Sigmoid colon (tissue), 7 donors: Measurements from ENCODE around the gene IMMP2L. TPM values are rescaled to one million over a fixed set of nuclear protein-coding genes. Genes with fewer than 3 reads are reported as not detected.

Source experiments
- DNase-seq: peaks from one replicate; pipeline ENCODE4 v3.0.0-alpha.2; 2019
- H3K27ac ChIP-seq, 4 donors: fragments of 200-600 bp; sonication (generic); one replicate each; pipeline ENCODE4 v1.5.1; 2016 to 2019; ENCODE audit warnings: mild to moderate bottlenecking in 1 of 4
- H3K27me3 ChIP-seq, 3 donors: fragments of 200-600 bp; sonication (generic); one replicate each; pipeline ENCODE4 v1.5.1; 2019; ENCODE audit warnings: mild to moderate bottlenecking in 1 of 3
- H3K36me3 ChIP-seq, 4 donors: fragments of 200-600 bp; sonication (generic); one replicate each; pipeline ENCODE4 v1.5.1; 2016 to 2019
- H3K4me1 ChIP-seq, 4 donors: fragments of 200-600 bp; sonication (generic); one replicate each; pipeline ENCODE4 v1.5.1; 2017 to 2019
- H3K4me3 ChIP-seq, 4 donors: fragments of 200-600 bp; sonication (generic); one replicate each; pipeline ENCODE4 v1.5.1; 2017 to 2019; ENCODE audit warnings: mild to moderate bottlenecking in 2 of 4, moderate library complexity in 1 of 4
- H3K9me3 ChIP-seq, 4 donors: fragments of 200-600 bp in 3 of 4; sonication (generic) in 3 of 4; one replicate each; pipeline versions ENCODE4 v1.5.1 to v1.6.1; 2013 to 2019
- CTCF ChIP-seq, 4 experiments: fragments of 450-650 bp in 3 of 4; fragments of 200-600 bp in 1 of 4; IDR thresholded peaks; one replicate each; pipeline ENCODE4 v1.5.1; 2016 to 2019; ENCODE audit warnings: antibody characterized with exemption in 4 of 4, mild to moderate bottlenecking in 3 of 4, moderate library complexity in 2 of 4
- EP300 ChIP-seq, 4 donors: sonication (generic); formaldehyde crosslinking; IDR thresholded peaks; one replicate each; pipeline ENCODE4 v1.6.1; 2017; ENCODE audit warnings: antibody characterized with exemption in 4 of 4
- POLR2A ChIP-seq, 2 donors: fragments of 450-650 bp; IDR thresholded peaks; one replicate each; pipeline ENCODE4 v1.6.1; 2016; ENCODE audit warnings: antibody characterized with exemption in 2 of 2, mild to moderate bottlenecking in 2 of 2, moderate library complexity in 2 of 2
- POLR2AphosphoS5 ChIP-seq, 4 donors: sonication (generic); formaldehyde crosslinking; IDR thresholded peaks; one replicate each; pipeline ENCODE4 v1.6.1; 2017; ENCODE audit warnings: antibody characterized with exemption in 4 of 4
- WGBS, 2 donors: extraction: QIAGEN DNeasy Blood & Tissue Kit; methylation state at CpG; one replicate each; pipeline ENCODE4 v1.1.7; 2013; 5-methylcytosine and 5-hydroxymethylcytosine counted together
- intact Hi-C: fragments of 100-400 bp; cut with DNase I; formaldehyde crosslinking; loops from one replicate; pipeline ENCODE4 v1.15.1; 2023
- polyA plus RNA-seq, 3 donors: library from polyadenylated mRNA; stranded (reverse); fragments of 200-250 nt; gene quantifications; one replicate each; pipeline ENCODE4 v1.2.3, GENCODE V29; 2013
- total RNA-seq, 4 donors: library from RNA; depleted of rRNA; stranded (reverse); fragments of >200 nt; gene quantifications; one replicate each; pipeline ENCODE4 v1.1.0, GENCODE V29; 2016
- donor health status: healthy with polysubstance abuse.
- donor health status: Bipolar disorder and iron deficiency.
- donor health status: healthy.

IMMP2L gene
- total and polyA plus RNA-seq, 7 donors, result 2.5 to 57.9 (median 18.5) TPM

DNA sequence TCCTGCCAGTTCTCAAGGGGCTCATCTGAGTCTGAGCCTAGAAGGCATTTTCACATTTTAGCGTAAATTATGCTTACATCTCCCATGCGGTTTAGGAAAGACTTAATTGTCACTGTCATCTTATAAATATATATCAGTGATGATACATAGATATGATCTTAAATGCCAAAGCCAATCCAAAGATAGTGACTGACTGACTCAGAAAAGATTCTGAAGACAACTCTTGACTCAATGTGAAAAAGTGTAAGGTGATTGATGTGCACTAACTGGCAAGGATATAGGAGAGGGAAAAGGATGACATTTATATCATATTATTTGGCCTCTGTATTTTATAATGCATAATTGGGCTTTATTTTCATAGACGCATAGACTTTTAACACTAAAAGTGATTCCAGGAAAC, 556.3 kb downstream of the IMMP2L start:
- TF ChIP-seq CTCF (IDR thresholded peaks at IDR 0.05), result no peak
- TF ChIP-seq EP300 (IDR thresholded peaks at IDR 0.05), result no peak
- TF ChIP-seq POLR2A (IDR thresholded peaks at IDR 0.05), result no peak
- TF ChIP-seq POLR2AphosphoS5 (IDR thresholded peaks at IDR 0.05), result no peak
- intact Hi-C loops, result no loop called here
- 60 to 63% methylated on average over 3 of the region's 3 CpGs for WGBS, 2 donors
- Histone ChIP-seq H3K27ac (no peak overlapping the region), H3K9me3 (no peaks in the 10 kb centered on the region), H3K4me1 (no peaks in the 10 kb centered on the region), H3K36me3 (no peaks in the 10 kb centered on the region), H3K27me3 (no peaks in the 10 kb centered on the region), H3K4me3 (no peak overlapping the region)
- DNase-seq, result no peak

- H3K4me3 ChIP-seq, result no peak overlapping the region
- H3K27me3 ChIP-seq, result no peaks in the 10 kb centered on the region
- intact Hi-C loops, result no loop called here
- TF ChIP-seq POLR2A (IDR thresholded peaks at IDR 0.05) (no peak), CTCF (IDR thresholded peaks at IDR 0.05) (no peak), EP300 (IDR thresholded peaks at IDR 0.05) (no peak), POLR2AphosphoS5 (IDR thresholded peaks at IDR 0.05) (no peak)
- H3K9me3 ChIP-seq, result no peaks in the 10 kb centered on the region
- H3K27ac ChIP-seq, result no peak overlapping the region
- no peaks in the 10 kb centered on the region for H3K4me1 ChIP-seq
- no peaks in the 10 kb centered on the region for H3K36me3 ChIP-seq
- 44 to 63% methylated on average over 1 of the region's 1 CpG for WGBS, 2 donors
- no peak for DNase-seq
Measured at GRCh38 chr7:111005445-111005844, 556.8 kb downstream of the IMMP2L start.

DNA sequence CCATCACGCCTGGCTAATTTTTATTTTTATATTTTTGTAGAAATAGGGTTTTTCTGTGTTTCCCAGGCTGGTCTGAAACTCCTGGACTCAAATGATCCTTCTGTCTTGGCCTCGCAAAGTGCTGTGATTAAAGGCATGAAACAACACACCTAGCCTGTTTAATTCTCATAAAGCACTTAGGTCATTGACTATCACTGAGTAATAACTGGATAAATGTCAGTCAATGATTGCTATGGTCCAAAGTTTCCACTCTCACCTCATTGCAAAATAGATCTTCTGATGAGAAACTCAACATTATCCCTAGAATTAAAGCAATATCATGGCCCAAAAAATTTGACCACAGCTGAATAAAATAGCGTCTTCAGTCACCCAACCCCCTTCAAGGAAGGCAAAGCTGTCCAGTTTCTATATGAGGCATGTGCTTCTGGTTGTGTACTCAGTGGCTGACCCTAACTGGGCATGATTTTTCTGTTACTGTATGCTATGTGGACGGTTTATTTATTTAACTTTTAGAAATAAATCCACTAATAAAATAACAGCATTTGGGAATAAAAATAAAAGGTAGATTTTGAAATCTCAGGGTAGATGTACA, 557.9 kb downstream of the IMMP2L start:
- Histone ChIP-seq H3K4me3 (no peak overlapping the region), H3K36me3 (no peaks in the 10 kb centered on the region), H3K4me1 (no peaks in the 10 kb centered on the region), H3K27ac (no peak overlapping the region), H3K9me3 (no peaks in the 10 kb centered on the region), H3K27me3 (no peaks in the 10 kb centered on the region)
- TF ChIP-seq EP300 (IDR thresholded peaks at IDR 0.05) (no peak), POLR2A (IDR thresholded peaks at IDR 0.05) (no peak), CTCF (IDR thresholded peaks at IDR 0.05) (no peak), POLR2AphosphoS5 (IDR thresholded peaks at IDR 0.05) (no peak)
- DNase-seq, result no peak
- 62 to 87% methylated on average over 4 of the region's 4 CpGs for WGBS, 2 donors
- intact Hi-C loops, result no loop called here

- no peaks in the 10 kb centered on the region for H3K27me3 ChIP-seq
- H3K4me3 ChIP-seq, result no peak overlapping the region
- intact Hi-C loops, result no loop called here
- no peak for TF ChIP-seq POLR2A (IDR thresholded peaks at IDR 0.05)
- H3K36me3 ChIP-seq, result no peaks in the 10 kb centered on the region
- H3K27ac ChIP-seq, result no peak overlapping the region
- H3K4me1 ChIP-seq, result no peaks in the 10 kb centered on the region
- no peak for DNase-seq
- no peaks in the 10 kb centered on the region for H3K9me3 ChIP-seq
Measured at GRCh38 chr7:111003883-111004282, 558.4 kb downstream of the IMMP2L start.

DNA sequence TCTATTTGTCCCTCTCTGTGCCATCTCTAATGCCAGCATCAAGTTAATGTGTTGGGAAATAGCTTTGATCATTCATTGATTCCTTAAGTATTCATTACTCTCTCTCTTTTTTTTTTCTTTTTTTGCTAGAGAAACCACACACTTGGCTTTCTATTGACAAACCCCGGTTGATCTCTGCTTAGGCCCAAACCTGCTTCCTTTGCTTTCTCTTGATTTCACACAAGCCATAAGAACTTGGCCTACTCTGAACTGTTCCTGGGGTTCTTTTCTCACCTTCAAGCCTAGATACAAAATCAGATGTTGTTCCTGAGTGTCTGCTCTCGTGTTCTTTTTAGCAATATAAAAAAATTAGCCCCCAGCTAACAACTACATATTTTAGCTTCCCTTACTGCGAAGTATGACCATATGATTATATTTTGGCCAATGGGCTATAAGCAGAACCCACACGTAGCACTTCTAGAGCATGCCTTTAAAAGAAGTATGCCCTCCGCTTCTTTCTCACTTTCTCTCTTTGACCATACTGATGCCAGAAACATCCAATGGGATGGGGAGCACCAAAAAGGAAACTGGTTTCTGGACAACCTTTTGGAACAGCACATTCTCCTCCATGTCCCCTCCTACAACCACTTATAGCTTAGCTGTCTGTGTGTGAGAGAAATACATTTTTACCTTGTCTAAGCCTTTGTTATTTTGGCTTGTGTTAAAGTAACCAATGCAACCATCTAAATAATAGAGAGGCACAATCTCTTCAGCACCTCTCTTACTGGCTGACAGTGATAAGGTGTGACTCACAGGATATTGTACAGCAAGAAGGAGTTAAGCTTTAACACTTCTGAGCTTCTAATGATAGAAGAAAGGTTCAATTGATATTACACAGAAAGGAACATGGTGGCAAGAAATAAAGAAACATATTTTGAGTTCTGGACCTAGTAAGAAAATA, 568.0 kb downstream of the IMMP2L start:
- Histone ChIP-seq H3K9me3 (no peaks in the 10 kb centered on the region), H3K4me3 (no peak overlapping the region), H3K27ac (no peak overlapping the region), H3K27me3 (no peaks in the 10 kb centered on the region), H3K36me3 (no peaks in the 10 kb centered on the region), H3K4me1 (no peaks in the 10 kb centered on the region)
- TF ChIP-seq EP300 (IDR thresholded peaks at IDR 0.05) (no peak), CTCF (IDR thresholded peaks at IDR 0.05) (no peak), POLR2A (IDR thresholded peaks at IDR 0.05) (no peak), POLR2AphosphoS5 (IDR thresholded peaks at IDR 0.05) (no peak)
- DNase-seq, result no peak
- WGBS, 2 donors, result 89 to 92% methylated on average over 5 of the region's 5 CpGs
- intact Hi-C loops, result no loop called here
